Measurements from ENCODE around the gene CD83.

- TF ChIP-seq, protein P1, sequence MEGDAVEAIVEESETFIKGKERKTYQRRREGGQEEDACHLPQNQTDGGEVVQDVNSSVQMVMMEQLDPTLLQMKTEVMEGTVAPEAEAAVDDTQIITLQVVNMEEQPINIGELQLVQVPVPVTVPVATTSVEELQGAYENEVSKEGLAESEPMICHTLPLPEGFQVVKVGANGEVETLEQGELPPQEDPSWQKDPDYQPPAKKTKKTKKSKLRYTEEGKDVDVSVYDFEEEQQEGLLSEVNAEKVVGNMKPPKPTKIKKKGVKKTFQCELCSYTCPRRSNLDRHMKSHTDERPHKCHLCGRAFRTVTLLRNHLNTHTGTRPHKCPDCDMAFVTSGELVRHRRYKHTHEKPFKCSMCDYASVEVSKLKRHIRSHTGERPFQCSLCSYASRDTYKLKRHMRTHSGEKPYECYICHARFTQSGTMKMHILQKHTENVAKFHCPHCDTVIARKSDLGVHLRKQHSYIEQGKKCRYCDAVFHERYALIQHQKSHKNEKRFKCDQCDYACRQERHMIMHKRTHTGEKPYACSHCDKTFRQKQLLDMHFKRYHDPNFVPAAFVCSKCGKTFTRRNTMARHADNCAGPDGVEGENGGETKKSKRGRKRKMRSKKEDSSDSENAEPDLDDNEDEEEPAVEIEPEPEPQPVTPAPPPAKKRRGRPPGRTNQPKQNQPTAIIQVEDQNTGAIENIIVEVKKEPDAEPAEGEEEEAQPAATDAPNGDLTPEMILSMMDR (IDR thresholded peaks at IDR 0.05 in 4 of 5, conservative IDR thresholded peaks at IDR 0.05 in 1 of 5), result no peak
- no peak for TF ChIP-seq POLR2A (IDR thresholded peaks at IDR 0.05)
These were observed 15.2 kb upstream of the CD83 start for GRCh38 chr6:14102383-14102782.

Data from gastrocnemius medialis (tissue), 4 donors.